Transverse colon (tissue), 4 donors: ENCODE data around the gene GNAQ. TPM values are rescaled to one million over a fixed set of nuclear protein-coding genes. Genes with fewer than 3 reads are reported as not detected.
A peak's percentile ranks its signal among the peaks of the same experiment; 100 is the strongest.

Experiments used
- DNase-seq: peaks from one replicate; pipeline ENCODE4 v3.0.0-alpha.2; 2019
- H3K27ac ChIP-seq, 4 donors: fragments of 200-600 bp; sonication (generic); 2 replicates each; pipeline ENCODE4 v1.5.1; 2016 to 2018; ENCODE audit warnings: inconsistent platforms in 4 of 4
- H3K27me3 ChIP-seq: fragments of 200-600 bp; sonication (generic); 2 replicates; pipeline ENCODE4 v1.5.1; 2017; ENCODE audit warnings: inconsistent platforms
- H3K36me3 ChIP-seq, 4 donors: fragments of 200-600 bp; sonication (generic); 2 replicates each; pipeline ENCODE4 v1.5.1; 2017 to 2019; ENCODE audit warnings: inconsistent platforms in 4 of 4
- H3K4me1 ChIP-seq, 4 donors: fragments of 200-600 bp; sonication (generic); 2 replicates each; pipeline ENCODE4 v1.5.1; 2017 to 2020; ENCODE audit warnings: inconsistent platforms in 4 of 4
- H3K4me3 ChIP-seq, 4 donors: fragments of 200-600 bp; sonication (generic); 1 replicate in 1 of 4; 2 replicates in 3 of 4; pipeline versions ENCODE4 v1.5.1 to v1.6.1; 2017 to 2019; ENCODE audit warnings: inconsistent platforms in 4 of 4
- H3K9me3 ChIP-seq, 2 donors: fragments of 200-600 bp; sonication (generic); 2 replicates each; pipeline ENCODE4 v1.5.1; 2017 to 2019; ENCODE audit warnings: inconsistent platforms in 2 of 2
- CTCF ChIP-seq, 5 experiments: fragments of 200-600 bp in 3 of 5; fragments of 450-650 bp in 2 of 5; sonication (generic) in 3 of 5; IDR thresholded peaks; 1 replicate in 2 of 5; 2 replicates in 3 of 5; pipeline ENCODE4 v1.5.1; 2016 to 2017; ENCODE audit warnings: antibody characterized with exemption in 5 of 5, inconsistent platforms in 3 of 5, mild to moderate bottlenecking in 2 of 5, moderate library complexity in 1 of 5
- EP300 ChIP-seq: sonication (generic); formaldehyde crosslinking; IDR thresholded peaks from one replicate; pipeline ENCODE4 v1.6.1; 2017; ENCODE audit warnings: antibody characterized with exemption, low read depth
- POLR2A ChIP-seq: fragments of 450-650 bp; IDR thresholded peaks from one replicate; pipeline ENCODE4 v1.6.1; 2016; ENCODE audit warnings: antibody characterized with exemption, mild to moderate bottlenecking, moderate library complexity
- POLR2AphosphoS5 ChIP-seq, 3 donors: sonication (generic); formaldehyde crosslinking; IDR thresholded peaks; one replicate each; pipeline ENCODE4 v1.6.1; 2016; ENCODE audit warnings: antibody characterized with exemption in 3 of 3
- WGBS, 2 donors: methylation state at CpG; one replicate each; pipeline ENCODE4 v1.1.5; 2018; ENCODE audit warnings: low coverage in 1 of 2; 5-methylcytosine and 5-hydroxymethylcytosine counted together
- in situ Hi-C, 4 donors: fragments of 200-750 bp; cut with MboI; loops; one replicate each; pipeline versions ENCODE4 v1.15.0 to v1.15.1; 2017; ENCODE audit warnings: low sequenced_read_pairs in 3 of 4, low pct_ligation_motif_present in 1 of 4, low pct_unique_long_range_greater_than_20kb in 1 of 4
- intact Hi-C: fragments of 100-400 bp; cut with DNase I; formaldehyde crosslinking; loops from one replicate; pipeline ENCODE4 v1.15.1; 2023; ENCODE audit warnings: low total_unique reads
- total RNA-seq, 4 donors: library from RNA; depleted of rRNA; stranded (reverse); fragments of >200 nt; gene quantifications; one replicate each; pipeline ENCODE4 v1.1.0, GENCODE V29; 2016

The GNAQ gene
- total RNA-seq, 4 donors from 2014 or later, result 36.3 to 54.9 (median 47.1) TPM

GRCh38 chr9:77947651-77948050 is 84.0 kb downstream of the GNAQ start:
- in situ Hi-C loops, result no loop called here
- no peak overlapping the region for H3K4me3 ChIP-seq
- no peaks in the 10 kb centered on the region for H3K36me3 ChIP-seq
- TF ChIP-seq CTCF (IDR thresholded peaks at IDR 0.05) (no peak), EP300 (no peak), POLR2A (no peak), POLR2AphosphoS5 (IDR thresholded peaks at IDR 0.05) (no peak)
- intact Hi-C loops, result no loop called here
- WGBS, 2 donors, result 63 to 84% methylated on average over 1 to 3 of the region's 3 CpGs
- no peaks in the 10 kb centered on the region for H3K9me3 ChIP-seq
- H3K4me1 ChIP-seq, result peaks cover 43 to 96% (median 57%) of the 10 kb centered on the region in 4 donors
- DNase-seq, result no peak
- H3K27me3 ChIP-seq, result no peaks in the 10 kb centered on the region
- H3K27ac ChIP-seq, result peak overlapping the region; percentile 64 to 78 (median 74)

- DNase-seq, result peak; percentile 49
- Histone ChIP-seq H3K4me3 (no peak overlapping the region), H3K9me3 (no peaks in the 10 kb centered on the region), H3K27me3 (no peaks in the 10 kb centered on the region), H3K27ac (peak overlapping the region; percentile 64 to 78 (median 74)), H3K36me3 (no peaks in the 10 kb centered on the region), H3K4me1 (peaks cover 43 to 92% (median 52%) of the 10 kb centered on the region in 4 donors)
- 20 to 27% methylated on average over 4 to 5 of the region's 5 CpGs for WGBS, 2 donors
- in situ Hi-C loops, result no loop called here
- TF ChIP-seq CTCF (IDR thresholded peaks at IDR 0.05) (peak in 1 of 5 experiments; percentile 24), POLR2AphosphoS5 (IDR thresholded peaks at IDR 0.05) (peak in 1 of 3 donors; percentile 37), POLR2A (no peak), EP300 (no peak)
- intact Hi-C loops, result no loop called here
Observed at GRCh38 chr9:77946969-77947620, 84.5 kb downstream of the GNAQ start.

- no peaks in the 10 kb centered on the region for H3K36me3 ChIP-seq
- in situ Hi-C loops, result no loop called here
- H3K27me3 ChIP-seq, result no peaks in the 10 kb centered on the region
- intact Hi-C loops, result no loop called here
- no peak for DNase-seq
- H3K9me3 ChIP-seq, result no peaks in the 10 kb centered on the region
- 59 to 83% methylated on average over 1 to 4 of the region's 4 CpGs for WGBS, 2 donors
- TF ChIP-seq POLR2A, result no peak
- TF ChIP-seq EP300, result no peak
- peak overlapping the region in 1 of 4 donors; percentile 3 for H3K4me3 ChIP-seq
- H3K4me1 ChIP-seq, result peaks cover 43 to 84% (median 50%) of the 10 kb centered on the region in 4 donors
- peak overlapping the region; percentile 64 to 78 (median 74) for H3K27ac ChIP-seq
Observed at GRCh38 chr9:77946296-77946695, 85.3 kb downstream of the GNAQ start.

GRCh38 chr9:77945798-77946197 is 85.8 kb downstream of the GNAQ start:
- Histone ChIP-seq H3K27ac (peak overlapping the region; percentile 64 to 78 (median 74)), H3K4me3 (no peak overlapping the region), H3K27me3 (no peaks in the 10 kb centered on the region), H3K36me3 (no peaks in the 10 kb centered on the region), H3K9me3 (no peaks in the 10 kb centered on the region), H3K4me1 (peaks cover 43 to 81% (median 50%) of the 10 kb centered on the region in 4 donors)
- WGBS, 2 donors, result 42 to 60% methylated on average over 2 to 5 of the region's 5 CpGs
- no peak for DNase-seq
- TF ChIP-seq POLR2A (no peak), EP300 (no peak), CTCF (IDR thresholded peaks at IDR 0.05) (no peak), POLR2AphosphoS5 (IDR thresholded peaks at IDR 0.05) (no peak)
- in situ Hi-C loops (no loop called here), intact Hi-C loops (no loop called here)
